OCI-LY7 (cell line): ENCODE data around the gene CCT8L2. TPM values are rescaled to one million over a fixed set of nuclear protein-coding genes. Genes with fewer than 3 reads are reported as not detected.
"Not testable (repeated sequence)": the region's sequence is repeated elsewhere in the genome, so short reads cannot be mapped to it uniquely, and the experiment has no call there.

Experiments
- BruUV-seq: library from RNA; stranded (reverse); fragments of 400-500 nt; replicated peaks from 2 replicates; lab custom pipeline; 2021; lab: Mats Ljungman, UMichigan
- CTCF ChIA-PET: fragments of 300-600 bp; sonication (Branson Sonifier 250); formaldehyde crosslinking; loops from one replicate; lab custom pipeline; 2022; ENCODE audit warnings: antibody characterized with exemption; ENCODE audit not compliant: unreplicated experiment; lab: Charles Lee
- POLR2A ChIA-PET: fragments of 300-600 bp; sonication (Branson Sonifier 250); formaldehyde crosslinking; loops from one replicate; lab custom pipeline; 2022; ENCODE audit warnings: antibody characterized with exemption; lab: Charles Lee
- DNase-seq: peaks from one replicate; pipeline ENCODE4 v3.0.0-alpha.2; 2015; ENCODE audit warnings: low spot score
- H2AFZ ChIP-seq: fragments of 200-600 bp; sonication (generic), shearing (Covaris generic); 2 replicates; pipeline ENCODE4 v1.6.1; 2014; ENCODE audit warnings: mild to moderate bottlenecking, antibody characterized with exemption, low read length, moderate library complexity
- H3K27ac ChIP-seq: fragments of 200-600 bp; sonication (generic); 2 replicates; pipeline ENCODE4 v1.5.1; 2014; ENCODE audit warnings: mixed run types, low read depth, mild to moderate bottlenecking, moderate library complexity, low read length, inconsistent platforms; ENCODE audit not compliant: poor library complexity, severe bottlenecking
- H3K36me3 ChIP-seq: fragments of 200-600 bp; sonication (generic); 2 replicates; pipeline ENCODE4 v1.6.1; 2014; ENCODE audit warnings: mild to moderate bottlenecking, antibody characterized with exemption, low read length, moderate library complexity, mixed read lengths; ENCODE audit not compliant: insufficient read depth
- H3K4me1 ChIP-seq: fragments of 200-600 bp; sonication (generic); 2 replicates; pipeline ENCODE4 v1.5.1; 2014; ENCODE audit warnings: mild to moderate bottlenecking, low read length; ENCODE audit not compliant: insufficient read depth, poor library complexity, severe bottlenecking
- H3K4me2 ChIP-seq: fragments of 200-600 bp; sonication (generic); 2 replicates; pipeline ENCODE4 v1.6.1; 2014; ENCODE audit warnings: mild to moderate bottlenecking, low read length
- H3K4me3 ChIP-seq: fragments of 200-600 bp; sonication (generic); 2 replicates; pipeline ENCODE4 v1.5.1; 2014; ENCODE audit warnings: mild to moderate bottlenecking, low read depth, low read length; ENCODE audit not compliant: poor library complexity, severe bottlenecking
- H3K79me2 ChIP-seq: fragments of 200-600 bp; sonication (generic); 2 replicates; pipeline ENCODE4 v1.6.1; 2016; ENCODE audit warnings: low read depth, mild to moderate bottlenecking, low read length, moderate library complexity, mixed read lengths; ENCODE audit not compliant: insufficient read depth
- H3K9me2 ChIP-seq: fragments of 200-600 bp; sonication (generic); 2 replicates; pipeline ENCODE4 v1.6.1; 2016; ENCODE audit warnings: mild to moderate bottlenecking, low read length, mixed read lengths; ENCODE audit not compliant: insufficient read depth
- H3K9me3 ChIP-seq: fragments of 200-600 bp; sonication (generic); 2 replicates; pipeline ENCODE4 v1.6.1; 2014; ENCODE audit warnings: mild to moderate bottlenecking, mixed run types, low read length, mixed read lengths
- H4K20me1 ChIP-seq: fragments of 200-600 bp; sonication (generic); 2 replicates; pipeline ENCODE4 v1.6.1; 2014; ENCODE audit warnings: mild to moderate bottlenecking, antibody characterized with exemption, low read length, moderate library complexity, mixed read lengths; ENCODE audit not compliant: insufficient read depth
- intact Hi-C: fragments of 100-400 bp; cut with micrococcal nuclease; formaldehyde crosslinking; loops from one replicate; pipeline ENCODE4 v1.10.0; 2022; ENCODE audit not compliant: unreplicated experiment
- total RNA-seq, 2 experiments: library from RNA; depleted of rRNA in 1 of 2; stranded (reverse); fragments of >200 nt in 1 of 2; shearing (Covaris generic) in 1 of 2; gene quantifications; 2 replicates each; pipeline ENCODE4 v1.2.3, GENCODE V29; 2014 to 2022

The CCT8L2 gene
- total RNA-seq, 2 experiments from 2014 or later, result not detected

DNA sequence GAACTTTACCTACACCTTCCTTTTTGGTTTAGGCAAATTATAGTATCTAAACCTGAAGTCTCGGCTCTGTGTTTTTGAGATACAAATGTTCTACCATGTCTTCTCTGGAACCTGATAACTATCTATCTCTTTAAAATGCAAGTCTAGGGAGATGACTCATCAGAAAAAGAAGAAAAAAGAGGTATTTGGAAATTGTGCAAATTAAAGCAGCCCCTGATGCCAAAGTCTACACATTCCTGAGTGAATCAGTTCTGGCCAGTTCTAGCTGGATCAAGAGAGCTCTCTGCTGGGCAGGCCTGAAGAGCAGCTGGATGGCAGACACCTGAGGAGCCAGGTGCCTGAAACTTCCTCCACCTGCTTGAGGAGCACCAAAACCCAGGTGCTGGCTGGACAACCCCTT is 49.3 kb downstream of the CCT8L2 start:
- BruUV-seq, H4K20me1 ChIP-seq, H3K9me2 ChIP-seq, DNase-seq, H3K27ac ChIP-seq, intact Hi-C loops, H2AFZ ChIP-seq, CTCF ChIA-PET, H3K4me3 ChIP-seq, POLR2A ChIA-PET, H3K9me3 ChIP-seq, H3K79me2 ChIP-seq, H3K4me1 ChIP-seq, H3K4me2 ChIP-seq, H3K36me3 ChIP-seq: not testable (repeated sequence)

Other genes with a start within 250 kb of the CCT8L2 start
- gene XKR3, start 232.6 kb upstream of the CCT8L2 start, total RNA-seq (2014; rRNA removed; shearing (Covaris generic)), result not detected in 2 replicates
- not detected in 2 replicates for gene XKR3, start 232.6 kb upstream of the CCT8L2 start, total RNA-seq (2022)